K562 (cell line): ENCODE measurements around the gene CNPY2. TPM values are rescaled to one million over a fixed set of nuclear protein-coding genes. Genes with fewer than 3 reads are reported as not detected.

Experiments
- BMI1 ChIP-seq: fragments of 150-350 bp; IDR thresholded peaks from 2 replicates; pipeline ENCODE4 v1.6.1; 2014; ENCODE audit warnings: low read length
- C11orf30 ChIP-seq: fragments of 450-650 bp; IDR thresholded peaks from 2 replicates; pipeline ENCODE4 v1.6.1; 2016; ENCODE audit warnings: low read depth, mild to moderate bottlenecking
- DDX20 ChIP-seq: fragments of 450-650 bp; IDR thresholded peaks from 2 replicates; pipeline ENCODE4 v1.6.1; 2016; ENCODE audit warnings: missing genetic modification characterization, low read depth, mild to moderate bottlenecking, missing compliant biosample characterization, moderate library complexity
- FOS ChIP-seq: IDR thresholded peaks from 3 replicates; pipeline ENCODE4 v1.6.1; 2011; ENCODE audit not compliant: insufficient read length; ENCODE audit errors: extremely low read depth
- KLF1 ChIP-seq: fragments of 450-650 bp; IDR thresholded peaks from 2 replicates; pipeline ENCODE4 v1.6.1; 2016; ENCODE audit warnings: missing genetic modification characterization, missing compliant biosample characterization
- PHF20 ChIP-seq: fragments of 450-650 bp; IDR thresholded peaks from 2 replicates; pipeline ENCODE4 v1.6.1; 2018; ENCODE audit not compliant: partially characterized antibody
- SFPQ ChIP-seq: fragments of 200-400 bp; formaldehyde crosslinking; IDR thresholded peaks from 2 replicates; pipeline ENCODE4 v1.6.1; 2017; ENCODE audit warnings: mild to moderate bottlenecking, low read depth, low read length, moderate library complexity
- STAG1 ChIP-seq: sonication (generic); formaldehyde crosslinking; IDR thresholded peaks from 2 replicates; pipeline ENCODE4 v1.5.0; 2020; ENCODE audit warnings: missing genetic modification reagents, borderline replicate concordance
- TRIM28 ChIP-seq: fragments of 450-650 bp; IDR thresholded peaks from 2 replicates; pipeline ENCODE4 v1.6.1; 2017
- ZFX ChIP-seq: sonication (generic); formaldehyde crosslinking; IDR thresholded peaks from 2 replicates; pipeline ENCODE4 v1.8.0; 2022; ENCODE audit warnings: mild to moderate bottlenecking, missing genetic modification reagents, moderate library complexity
- ZNF318 ChIP-seq, 2 experiments: fragments of 450-650 bp; IDR thresholded peaks; 2 replicates each; pipeline ENCODE4 v1.6.1; 2016; ENCODE audit warnings: mild to moderate bottlenecking in 2 of 2, borderline replicate concordance in 1 of 2, low read depth in 1 of 2, moderate library complexity in 1 of 2
- ZNF586 ChIP-seq: fragments of 450-650 bp; formaldehyde crosslinking; conservative IDR thresholded peaks from 2 replicates; pipeline ENCODE4 v1.4.0; 2020; ENCODE audit warnings: mild to moderate bottlenecking, moderate library complexity
- ZNF717 ChIP-seq: fragments of 250-450 bp; sonication (Bioruptor Pico); IDR thresholded peaks from 2 replicates; pipeline ENCODE4 v1.5.0; 2021
- polyA plus RNA-seq, 8 experiments: library from polyadenylated mRNA; depleted of rRNA in 4 of 8; stranded (reverse) in 5 of 8; unstranded in 3 of 8; fragments of >200 nt; fragmentation: Nextera tagmentation in 2 of 8; fragmentation: Illumina TruSeq in 1 of 8; extraction: Ambion mirVana in 2 of 8; extraction: Trizol in 1 of 8; gene quantifications; 2 replicates each; pipeline versions ENCODE4 v1.2.1 to v1.2.3, GENCODE V29; 2011 to 2014; ENCODE audit warnings: inconsistent platforms in 1 of 8, missing spikeins in 1 of 8
- total RNA-seq, 7 experiments: library from RNA; depleted of rRNA in 6 of 7; stranded (reverse); fragments of >200 nt in 6 of 7; fragmentation: Illumina TruSeq in 2 of 7; extraction: Trizol in 2 of 7; gene quantifications; 2 replicates each; pipeline versions ENCODE4 v1.2.1 to v1.2.3, GENCODE V29; 2011 to 2021; ENCODE audit warnings: low replicate concordance in 1 of 7
- TF ChIP-seq, protein P1 (sequence below), 2 experiments: fragments of 150-350 bp in 1 of 2; IDR thresholded peaks; 2 replicates each; pipeline ENCODE4 v1.6.1; 2012 to 2016; ENCODE audit warnings: low read depth in 2 of 2, low read length in 2 of 2, mild to moderate bottlenecking in 1 of 2, moderate library complexity in 1 of 2

CNPY2 gene
- total and polyA plus RNA-seq, 9 of the 15 experiments (the other 6 are each of a cell fraction or from before 2014, with no cell fraction given), result 33.8 to 190 (median 138) TPM

DNA sequence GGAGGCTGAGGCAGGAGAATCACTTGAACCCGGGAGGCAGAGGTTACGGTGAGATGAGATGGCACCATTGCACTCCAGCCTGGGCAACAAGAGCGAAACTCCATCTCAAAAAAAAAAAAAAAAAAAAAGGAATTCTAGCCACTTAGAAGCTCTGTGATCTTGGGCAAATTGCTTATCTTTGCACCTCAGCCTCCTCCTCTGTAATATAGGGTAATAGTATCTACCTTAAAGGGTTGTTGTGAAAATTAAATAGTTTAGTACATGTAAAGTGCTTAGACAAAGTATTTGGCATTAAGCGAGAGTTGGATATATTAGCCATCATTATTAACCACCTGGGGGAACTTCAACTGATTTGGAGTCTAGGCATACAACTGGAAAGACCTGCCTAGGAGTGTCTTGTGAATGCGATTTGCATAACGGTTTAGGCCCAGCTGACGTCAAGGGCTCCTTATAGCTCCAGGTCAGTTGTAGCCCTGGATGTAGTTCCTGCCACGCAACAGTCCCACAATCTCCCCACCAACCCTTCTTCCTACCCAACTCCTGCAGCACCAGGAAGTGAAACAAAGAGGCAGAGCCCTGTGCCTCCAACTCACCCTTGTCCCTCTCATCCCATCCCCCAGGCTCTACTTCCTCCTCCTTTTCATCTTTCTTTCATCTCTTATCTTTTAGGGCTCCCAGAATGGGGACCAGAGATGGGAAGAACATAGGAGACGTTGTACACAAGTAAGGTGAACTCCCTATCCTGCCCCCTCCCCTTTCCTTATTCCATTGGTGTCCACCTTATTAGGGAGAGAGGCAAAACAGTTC, 20.8 kb upstream of the CNPY2 start (continued):
- TF ChIP-seq ZNF318 (IDR thresholded peaks at IDR 0.05; ENCODE audit: borderline replicate concordance in 1 of 2, low read depth in 1 of 2), result peak in 1 of 2 experiments; percentile 53; a peak in 1 of 4 replicates
- no peak for TF ChIP-seq KLF1 (tag)
- TF ChIP-seq, protein P1, sequence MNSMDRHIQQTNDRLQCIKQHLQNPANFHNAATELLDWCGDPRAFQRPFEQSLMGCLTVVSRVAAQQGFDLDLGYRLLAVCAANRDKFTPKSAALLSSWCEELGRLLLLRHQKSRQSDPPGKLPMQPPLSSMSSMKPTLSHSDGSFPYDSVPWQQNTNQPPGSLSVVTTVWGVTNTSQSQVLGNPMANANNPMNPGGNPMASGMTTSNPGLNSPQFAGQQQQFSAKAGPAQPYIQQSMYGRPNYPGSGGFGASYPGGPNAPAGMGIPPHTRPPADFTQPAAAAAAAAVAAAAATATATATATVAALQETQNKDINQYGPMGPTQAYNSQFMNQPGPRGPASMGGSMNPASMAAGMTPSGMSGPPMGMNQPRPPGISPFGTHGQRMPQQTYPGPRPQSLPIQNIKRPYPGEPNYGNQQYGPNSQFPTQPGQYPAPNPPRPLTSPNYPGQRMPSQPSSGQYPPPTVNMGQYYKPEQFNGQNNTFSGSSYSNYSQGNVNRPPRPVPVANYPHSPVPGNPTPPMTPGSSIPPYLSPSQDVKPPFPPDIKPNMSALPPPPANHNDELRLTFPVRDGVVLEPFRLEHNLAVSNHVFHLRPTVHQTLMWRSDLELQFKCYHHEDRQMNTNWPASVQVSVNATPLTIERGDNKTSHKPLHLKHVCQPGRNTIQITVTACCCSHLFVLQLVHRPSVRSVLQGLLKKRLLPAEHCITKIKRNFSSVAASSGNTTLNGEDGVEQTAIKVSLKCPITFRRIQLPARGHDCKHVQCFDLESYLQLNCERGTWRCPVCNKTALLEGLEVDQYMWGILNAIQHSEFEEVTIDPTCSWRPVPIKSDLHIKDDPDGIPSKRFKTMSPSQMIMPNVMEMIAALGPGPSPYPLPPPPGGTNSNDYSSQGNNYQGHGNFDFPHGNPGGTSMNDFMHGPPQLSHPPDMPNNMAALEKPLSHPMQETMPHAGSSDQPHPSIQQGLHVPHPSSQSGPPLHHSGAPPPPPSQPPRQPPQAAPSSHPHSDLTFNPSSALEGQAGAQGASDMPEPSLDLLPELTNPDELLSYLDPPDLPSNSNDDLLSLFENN (IDR thresholded peaks at IDR 0.05; ENCODE audit: low read depth in 2 of 2, low read length in 2 of 2), result peak in 1 of 2 experiments; percentile 19; a peak in 1 of 4 replicates
- no peak for TF ChIP-seq BMI1
- TF ChIP-seq C11orf30, result no peak
- TF ChIP-seq PHF20, result peak; percentile 39
- peak; percentile 51 for TF ChIP-seq ZFX (CRISPR knock-in tag)
- no peak for TF ChIP-seq ZNF717 (CRISPR knock-in tag)
- no peak for TF ChIP-seq SFPQ
- no peak for TF ChIP-seq TRIM28
- TF ChIP-seq DDX20 (tag), result no peak
- TF ChIP-seq STAG1, result no peak
- no peak for TF ChIP-seq ZNF586 (CRISPR knock-in tag)
- no peak for TF ChIP-seq FOS
